Endodermal cell (in vitro differentiated cells): ENCODE measurements around the gene SPC25. TPM values are rescaled to one million over a fixed set of nuclear protein-coding genes. Genes with fewer than 3 reads are reported as not detected.

Experiments
- DNase-seq: peaks from one replicate; pipeline ENCODE4 v3.0.0-alpha.2; 2017
- H3K27ac ChIP-seq: 2 replicates; pipeline ENCODE4 v1.5.1; 2013; ENCODE audit warnings: mild to moderate bottlenecking, low read depth, low read length, moderate library complexity
- H3K27me3 ChIP-seq: 2 replicates; pipeline ENCODE4 v1.6.1; 2013; ENCODE audit warnings: mild to moderate bottlenecking, low read length, moderate library complexity; ENCODE audit not compliant: insufficient read depth, control insufficient read depth, poor library complexity, severe bottlenecking
- H3K36me3 ChIP-seq: 2 replicates; pipeline ENCODE4 v1.7.0; 2013; ENCODE audit warnings: mild to moderate bottlenecking, low read length, moderate library complexity; ENCODE audit not compliant: control insufficient read depth, insufficient read depth
- H3K4me1 ChIP-seq: one replicate; pipeline ENCODE4 v1.7.0; 2013; ENCODE audit warnings: low read length; ENCODE audit not compliant: control insufficient read depth, insufficient read depth
- H3K4me3 ChIP-seq: 2 replicates; pipeline ENCODE4 v1.5.1; 2013; ENCODE audit warnings: mild to moderate bottlenecking, low read length, moderate library complexity
- H3K9ac ChIP-seq: 2 replicates; pipeline ENCODE4 v1.6.1; 2013; ENCODE audit warnings: mild to moderate bottlenecking, low read length, moderate library complexity; ENCODE audit not compliant: poor library complexity, severe bottlenecking; ENCODE audit errors: extremely low read depth
- H3K9me3 ChIP-seq: 2 replicates; pipeline ENCODE4 v1.6.1; 2013; ENCODE audit warnings: mild to moderate bottlenecking, low read length, moderate library complexity; ENCODE audit not compliant: control insufficient read depth
- H3K27ac Mint-ChIP-seq: 2 replicates; pipeline ENCODE4 v1.8.0; 2020; ENCODE audit warnings: mixed read lengths
- H3K27me3 Mint-ChIP-seq: 2 replicates; pipeline ENCODE4 v1.8.0; 2021; ENCODE audit warnings: mild to moderate bottlenecking, mixed read lengths; ENCODE audit not compliant: insufficient read depth
- H3K36me3 Mint-ChIP-seq: 2 replicates; pipeline ENCODE4 v1.8.0; 2020; ENCODE audit warnings: low read depth, mixed read lengths
- H3K4me1 Mint-ChIP-seq: 2 replicates; pipeline ENCODE4 v1.8.0; 2020; ENCODE audit warnings: mixed read lengths
- H3K4me3 Mint-ChIP-seq: 2 replicates; pipeline ENCODE4 v1.8.0; 2020; ENCODE audit warnings: mild to moderate bottlenecking, moderate library complexity, mixed read lengths
- H3K9me3 Mint-ChIP-seq: 2 replicates; pipeline ENCODE4 v1.8.0; 2020; ENCODE audit warnings: mild to moderate bottlenecking, mixed read lengths
- WGBS, 2 experiments: methylation state at CpG; one replicate each; pipeline versions ENCODE4 v1.1.5 to v1.1.7; 2013; ENCODE audit warnings: missing lambda C conversion rate in 2 of 2, mixed read lengths in 1 of 2; ENCODE audit not compliant: insufficient coverage in 1 of 2, insufficient read length in 1 of 2; 5-methylcytosine and 5-hydroxymethylcytosine counted together
- total RNA-seq, 2 donors: library from RNA; stranded (reverse); fragmentation: NEBNext Ultra II Directional in 1 of 2; extraction: Animal tissue kit (Norgen Biotek cat#: 25700) in 1 of 2; gene quantifications; 2 replicates in 1 of 2; 3 replicates in 1 of 2; pipeline ENCODE4 v1.2.1, GENCODE V29; 2021
- TF ChIP-seq, protein P1 (sequence below): fragments of 200-600 bp; sonication (generic); conservative IDR thresholded peaks from 2 replicates; pipeline ENCODE4 v1.5.0; 2021; ENCODE audit warnings: antibody characterized with exemption, mild to moderate bottlenecking

Gene SPC25
- total RNA-seq, 2 donors from 2014 or later, result 22.4 to 57.8 TPM

DNA sequence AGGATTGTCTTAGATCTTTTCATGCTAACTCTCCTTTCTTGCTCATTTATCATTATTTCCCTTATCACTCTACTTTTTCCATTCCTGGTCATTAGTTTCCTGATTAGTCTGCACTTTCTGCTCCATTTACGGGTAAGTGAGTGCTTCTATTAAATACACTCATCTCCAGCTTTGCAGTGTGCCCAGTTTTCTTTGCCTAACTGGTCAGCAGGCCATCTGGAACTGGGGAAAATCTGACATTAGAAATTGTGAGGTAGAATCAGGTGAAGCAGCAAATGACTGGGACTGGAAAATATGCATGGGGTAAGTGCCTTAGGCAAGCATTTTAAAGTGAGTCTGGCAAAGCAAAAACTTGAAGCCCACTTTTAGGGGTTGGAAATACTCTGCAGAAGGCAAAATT, 40.0 kb upstream of the SPC25 start:
- no peaks in the 10 kb centered on the region for H3K27me3 ChIP-seq
- 95% methylated on average over 1 of the region's 1 CpG; no CpG with 5 or more reads in 1 of the 2 experiments for WGBS, 2 experiments
- peaks cover 5% of the 10 kb centered on the region for H3K4me1 Mint-ChIP-seq
- H3K4me3 ChIP-seq, result no peak overlapping the region
- H3K27me3 Mint-ChIP-seq, result no peaks in the 10 kb centered on the region
- no peak overlapping the region for H3K4me3 Mint-ChIP-seq
- H3K9me3 Mint-ChIP-seq, result peaks cover 5% of the 10 kb centered on the region
- H3K36me3 Mint-ChIP-seq, result no peaks in the 10 kb centered on the region
- TF ChIP-seq, protein P1, sequence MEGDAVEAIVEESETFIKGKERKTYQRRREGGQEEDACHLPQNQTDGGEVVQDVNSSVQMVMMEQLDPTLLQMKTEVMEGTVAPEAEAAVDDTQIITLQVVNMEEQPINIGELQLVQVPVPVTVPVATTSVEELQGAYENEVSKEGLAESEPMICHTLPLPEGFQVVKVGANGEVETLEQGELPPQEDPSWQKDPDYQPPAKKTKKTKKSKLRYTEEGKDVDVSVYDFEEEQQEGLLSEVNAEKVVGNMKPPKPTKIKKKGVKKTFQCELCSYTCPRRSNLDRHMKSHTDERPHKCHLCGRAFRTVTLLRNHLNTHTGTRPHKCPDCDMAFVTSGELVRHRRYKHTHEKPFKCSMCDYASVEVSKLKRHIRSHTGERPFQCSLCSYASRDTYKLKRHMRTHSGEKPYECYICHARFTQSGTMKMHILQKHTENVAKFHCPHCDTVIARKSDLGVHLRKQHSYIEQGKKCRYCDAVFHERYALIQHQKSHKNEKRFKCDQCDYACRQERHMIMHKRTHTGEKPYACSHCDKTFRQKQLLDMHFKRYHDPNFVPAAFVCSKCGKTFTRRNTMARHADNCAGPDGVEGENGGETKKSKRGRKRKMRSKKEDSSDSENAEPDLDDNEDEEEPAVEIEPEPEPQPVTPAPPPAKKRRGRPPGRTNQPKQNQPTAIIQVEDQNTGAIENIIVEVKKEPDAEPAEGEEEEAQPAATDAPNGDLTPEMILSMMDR, result no peak
- H3K4me1 ChIP-seq, result no peaks in the 10 kb centered on the region
- no peak overlapping the region for H3K27ac ChIP-seq
- DNase-seq, result no peak
- no peak overlapping the region for H3K27ac Mint-ChIP-seq
- no peak overlapping the region for H3K9ac ChIP-seq
- no peaks in the 10 kb centered on the region for H3K9me3 ChIP-seq
- no peaks in the 10 kb centered on the region for H3K36me3 ChIP-seq

DNA sequence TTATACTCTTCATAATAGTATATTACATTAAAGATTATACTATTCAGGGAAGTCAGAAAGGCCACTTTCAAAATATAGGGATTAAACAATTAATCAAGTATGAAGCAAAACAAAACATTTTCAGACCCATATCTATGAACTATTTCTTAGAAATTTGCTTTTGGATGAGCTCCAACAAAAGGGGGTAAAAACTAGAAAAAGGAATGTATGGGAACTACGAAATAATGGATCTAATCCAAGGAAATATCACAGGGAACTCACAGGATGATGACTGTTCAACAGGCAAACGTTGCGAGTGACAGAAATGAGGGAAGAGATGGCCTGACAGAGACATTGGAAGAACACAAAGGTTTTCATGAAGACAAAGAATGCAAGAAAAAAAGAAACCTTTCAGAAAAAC, 38.8 kb upstream of the SPC25 start:
- no peaks in the 10 kb centered on the region for H3K4me1 Mint-ChIP-seq
- no peaks in the 10 kb centered on the region for H3K27me3 ChIP-seq
- 86 to 96% methylated on average over 2 to 3 of the region's 3 CpGs for WGBS, 2 experiments

DNA sequence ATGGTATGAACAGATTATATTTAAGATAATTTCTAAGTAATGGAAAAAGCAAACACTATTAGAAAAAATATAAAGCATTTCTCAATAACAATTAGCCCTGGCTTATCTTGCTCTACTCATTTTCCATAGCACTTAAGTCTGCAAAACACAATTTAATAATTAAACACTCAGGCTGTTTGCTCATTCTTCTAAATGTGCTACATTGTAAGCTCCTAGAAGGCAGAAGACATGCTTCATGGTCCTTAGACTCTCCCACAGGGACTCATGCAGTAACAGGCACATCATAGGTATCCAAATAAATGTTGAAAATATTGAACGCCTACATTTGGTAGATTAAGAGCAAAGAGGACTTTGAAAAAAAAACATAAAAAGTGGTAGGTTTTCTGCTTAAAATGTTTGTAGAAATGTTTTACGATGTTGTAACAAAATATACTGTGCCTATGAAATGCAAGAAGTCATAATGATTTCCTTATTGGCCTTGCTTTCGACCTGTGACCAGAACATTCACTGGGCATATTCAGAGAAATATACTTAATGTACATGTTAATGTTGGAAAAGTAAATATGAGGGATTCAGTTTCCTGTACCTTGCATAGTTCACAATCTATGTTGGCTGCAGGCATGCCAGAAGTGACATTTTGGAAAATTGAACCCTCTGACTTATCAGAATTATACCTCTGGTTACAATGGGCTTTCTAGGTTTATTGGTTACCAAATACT, 38.0 kb upstream of the SPC25 start:
- TF ChIP-seq, protein P1, result no peak
- Mint-ChIP-seq H3K9me3 (peaks cover 5% of the 10 kb centered on the region), H3K4me3 (no peak overlapping the region), H3K36me3 (no peaks in the 10 kb centered on the region), H3K27me3 (no peaks in the 10 kb centered on the region), H3K27ac (no peak overlapping the region), H3K4me1 (no peaks in the 10 kb centered on the region)
- Histone ChIP-seq H3K4me1 (no peaks in the 10 kb centered on the region), H3K4me3 (no peak overlapping the region), H3K27ac (no peak overlapping the region), H3K9ac (no peak overlapping the region), H3K9me3 (no peaks in the 10 kb centered on the region), H3K36me3 (no peaks in the 10 kb centered on the region), H3K27me3 (no peaks in the 10 kb centered on the region)
- DNase-seq, result no peak
- WGBS, 2 experiments, result 93 to 97% methylated on average over 3 of the region's 3 CpGs

More for the DNA sequence above, 38.8 kb upstream of the SPC25 start:
- DNase-seq, result no peak
- Mint-ChIP-seq H3K4me3 (no peak overlapping the region), H3K27me3 (no peaks in the 10 kb centered on the region), H3K27ac (no peak overlapping the region), H3K36me3 (no peaks in the 10 kb centered on the region), H3K9me3 (peaks cover 5% of the 10 kb centered on the region)
- no peaks in the 10 kb centered on the region for H3K36me3 ChIP-seq
- no peak overlapping the region for H3K9ac ChIP-seq
- no peak overlapping the region for H3K27ac ChIP-seq
- no peak overlapping the region for H3K4me3 ChIP-seq
- no peaks in the 10 kb centered on the region for H3K4me1 ChIP-seq
- TF ChIP-seq, protein P1, result no peak
- H3K9me3 ChIP-seq, result no peaks in the 10 kb centered on the region
